Measurements from ENCODE around the gene NELL1. TPM values are rescaled to one million over a fixed set of nuclear protein-coding genes. Genes with fewer than 3 reads are reported as not detected.

Gene NELL1
- total RNA-seq, 2 donors from 2014 or later, result 0.09 to 0.11 TPM

DNA sequence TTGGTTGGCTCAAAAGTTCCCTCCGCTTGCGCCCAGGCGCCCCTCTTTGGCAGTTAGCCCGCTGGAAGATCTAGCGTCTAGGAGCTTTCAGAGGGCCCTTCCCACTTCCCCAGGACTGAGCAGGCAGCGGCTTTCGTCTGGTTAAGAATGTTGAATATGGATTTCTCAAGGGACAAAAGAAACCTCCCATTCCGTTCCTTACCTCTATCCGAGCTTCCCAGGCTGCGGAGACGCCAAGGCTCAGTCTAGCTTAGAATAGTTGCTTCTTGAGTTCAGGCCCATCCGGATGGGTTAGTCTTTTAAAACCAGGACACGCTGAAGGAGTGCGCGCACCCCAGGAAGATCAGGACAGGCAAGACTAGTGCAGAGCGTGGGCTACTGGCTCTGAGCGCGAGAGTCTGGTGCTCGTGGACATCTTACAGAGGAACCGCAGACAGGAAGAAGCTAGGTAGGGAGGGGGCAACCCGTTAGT is 1.6 kb downstream of the NELL1 start:
- H3K4me3 ChIP-seq (ENCODE audit: low read length), result peak overlapping the region; percentile 78
- no peak overlapping the region for H3K9ac ChIP-seq (ENCODE audit: extremely low read depth, low read length, poor library complexity, severe bottlenecking)
- no peaks in the 10 kb centered on the region for H3K4me1 ChIP-seq (ENCODE audit: control insufficient read depth, insufficient read depth, low read length)
- H3K36me3 ChIP-seq (ENCODE audit: control insufficient read depth, insufficient read depth, low read length), result no peaks in the 10 kb centered on the region
- no peaks in the 10 kb centered on the region for H3K36me3 Mint-ChIP-seq (ENCODE audit: low read depth)
- TF ChIP-seq, protein P1, sequence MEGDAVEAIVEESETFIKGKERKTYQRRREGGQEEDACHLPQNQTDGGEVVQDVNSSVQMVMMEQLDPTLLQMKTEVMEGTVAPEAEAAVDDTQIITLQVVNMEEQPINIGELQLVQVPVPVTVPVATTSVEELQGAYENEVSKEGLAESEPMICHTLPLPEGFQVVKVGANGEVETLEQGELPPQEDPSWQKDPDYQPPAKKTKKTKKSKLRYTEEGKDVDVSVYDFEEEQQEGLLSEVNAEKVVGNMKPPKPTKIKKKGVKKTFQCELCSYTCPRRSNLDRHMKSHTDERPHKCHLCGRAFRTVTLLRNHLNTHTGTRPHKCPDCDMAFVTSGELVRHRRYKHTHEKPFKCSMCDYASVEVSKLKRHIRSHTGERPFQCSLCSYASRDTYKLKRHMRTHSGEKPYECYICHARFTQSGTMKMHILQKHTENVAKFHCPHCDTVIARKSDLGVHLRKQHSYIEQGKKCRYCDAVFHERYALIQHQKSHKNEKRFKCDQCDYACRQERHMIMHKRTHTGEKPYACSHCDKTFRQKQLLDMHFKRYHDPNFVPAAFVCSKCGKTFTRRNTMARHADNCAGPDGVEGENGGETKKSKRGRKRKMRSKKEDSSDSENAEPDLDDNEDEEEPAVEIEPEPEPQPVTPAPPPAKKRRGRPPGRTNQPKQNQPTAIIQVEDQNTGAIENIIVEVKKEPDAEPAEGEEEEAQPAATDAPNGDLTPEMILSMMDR (conservative IDR thresholded peaks at IDR 0.05), result no peak
- H3K9me3 Mint-ChIP-seq, result no peaks in the 10 kb centered on the region
- H3K4me3 Mint-ChIP-seq, result peak overlapping the region; percentile 63
- H3K27me3 ChIP-seq (ENCODE audit: control insufficient read depth, insufficient read depth, low read length, poor library complexity, severe bottlenecking), result peaks cover 81% of the 10 kb centered on the region
- H3K27ac Mint-ChIP-seq, result no peak overlapping the region
- no peak overlapping the region for H3K27ac ChIP-seq (ENCODE audit: low read depth, low read length)
- WGBS, 2 experiments (ENCODE audit: insufficient coverage in 1 of 2, insufficient read length in 1 of 2), result 4 to 8% methylated on average over 9 to 20 of the region's 21 CpGs
- H3K9me3 ChIP-seq (ENCODE audit: control insufficient read depth, low read length), result no peaks in the 10 kb centered on the region
- H3K4me1 Mint-ChIP-seq, result peaks cover 25% of the 10 kb centered on the region
- peak; percentile 73 for DNase-seq
- peaks cover 91% of the 10 kb centered on the region for H3K27me3 Mint-ChIP-seq (ENCODE audit: insufficient read depth)

DNA sequence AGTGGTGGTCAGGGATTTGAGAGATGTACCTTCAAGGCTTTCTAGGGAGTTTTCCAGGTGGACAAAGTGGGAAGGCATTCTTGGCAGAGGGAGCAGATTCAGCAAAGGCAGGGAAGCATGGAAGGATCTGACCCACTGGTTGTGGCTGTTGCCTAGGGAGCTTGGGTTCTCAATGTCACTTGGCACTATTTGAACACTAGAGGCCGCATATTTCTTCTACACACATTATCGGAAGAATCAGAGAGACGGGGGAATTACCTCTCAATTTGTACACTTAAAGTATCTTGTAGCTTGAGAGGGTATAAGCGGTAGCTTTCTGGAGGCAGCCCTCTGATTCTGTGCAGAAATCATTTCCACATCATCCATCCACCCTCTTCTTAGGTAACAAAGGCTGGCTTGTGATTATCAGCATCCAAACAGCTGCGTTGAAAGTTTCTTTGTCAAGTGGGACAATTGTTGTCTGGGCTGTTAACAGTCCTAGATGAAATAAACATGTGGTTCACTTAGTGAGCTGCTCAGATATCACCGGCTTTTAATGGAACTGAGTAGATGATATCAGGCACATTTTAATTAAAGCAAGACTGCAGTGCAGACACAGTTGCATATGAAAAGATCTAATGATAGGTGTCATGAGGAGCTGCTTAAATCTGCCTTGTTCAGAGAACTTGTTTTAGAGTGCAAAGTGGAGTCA is 2.6 kb downstream of the NELL1 start:
- peaks cover 25% of the 10 kb centered on the region for H3K4me1 Mint-ChIP-seq
- no peaks in the 10 kb centered on the region for H3K9me3 Mint-ChIP-seq
- H3K4me3 Mint-ChIP-seq, result no peak overlapping the region
- Histone ChIP-seq H3K27me3 (ENCODE audit: control insufficient read depth, insufficient read depth, low read length, poor library complexity, severe bottlenecking) (peaks cover 71% of the 10 kb centered on the region), H3K36me3 (ENCODE audit: control insufficient read depth, insufficient read depth, low read length) (no peaks in the 10 kb centered on the region), H3K9me3 (ENCODE audit: control insufficient read depth, low read length) (no peaks in the 10 kb centered on the region), H3K4me3 (ENCODE audit: low read length) (no peak overlapping the region), H3K27ac (ENCODE audit: low read depth, low read length) (no peak overlapping the region), H3K4me1 (ENCODE audit: control insufficient read depth, insufficient read depth, low read length) (no peaks in the 10 kb centered on the region), H3K9ac (ENCODE audit: extremely low read depth, low read length, poor library complexity, severe bottlenecking) (no peak overlapping the region)
- H3K36me3 Mint-ChIP-seq (ENCODE audit: low read depth), result no peaks in the 10 kb centered on the region
- no peak for DNase-seq
- peaks cover 86% of the 10 kb centered on the region for H3K27me3 Mint-ChIP-seq (ENCODE audit: insufficient read depth)
- H3K27ac Mint-ChIP-seq, result no peak overlapping the region
- 75 to 78% methylated on average over 1 to 6 of the region's 6 CpGs for WGBS, 2 experiments (ENCODE audit: insufficient coverage in 1 of 2, insufficient read length in 1 of 2)
- TF ChIP-seq, protein P1 (conservative IDR thresholded peaks at IDR 0.05), result peak; percentile 61

DNA sequence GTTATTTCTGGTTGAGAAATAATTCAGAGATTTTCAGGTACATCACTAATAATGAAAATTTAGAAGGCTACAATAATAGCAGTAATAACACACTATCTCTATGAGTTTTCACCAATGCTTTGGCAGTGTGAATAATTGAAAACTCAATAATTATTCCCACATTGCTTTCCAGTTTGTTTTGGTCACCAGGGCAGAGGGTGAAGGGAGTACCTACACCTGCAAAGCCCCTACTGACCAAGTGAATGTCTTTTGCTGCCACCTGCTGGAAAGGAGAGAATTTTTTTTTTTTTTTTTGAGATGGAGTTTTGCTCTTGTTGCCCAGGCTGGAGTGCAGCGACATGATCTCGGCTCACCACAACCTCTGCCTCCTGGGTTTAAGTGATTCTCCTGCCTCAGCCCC is 3.2 kb downstream of the NELL1 start:
- Mint-ChIP-seq H3K4me3 (no peak overlapping the region), H3K27me3 (ENCODE audit: insufficient read depth) (peaks cover 81% of the 10 kb centered on the region), H3K4me1 (peaks cover 25% of the 10 kb centered on the region), H3K36me3 (ENCODE audit: low read depth) (no peaks in the 10 kb centered on the region), H3K9me3 (no peaks in the 10 kb centered on the region), H3K27ac (no peak overlapping the region)
- Histone ChIP-seq H3K4me3 (ENCODE audit: low read length) (no peak overlapping the region), H3K27ac (ENCODE audit: low read depth, low read length) (no peak overlapping the region), H3K9ac (ENCODE audit: extremely low read depth, low read length, poor library complexity, severe bottlenecking) (no peak overlapping the region), H3K4me1 (ENCODE audit: control insufficient read depth, insufficient read depth, low read length) (no peaks in the 10 kb centered on the region), H3K27me3 (ENCODE audit: control insufficient read depth, insufficient read depth, low read length, poor library complexity, severe bottlenecking) (peaks cover 65% of the 10 kb centered on the region), H3K9me3 (ENCODE audit: control insufficient read depth, low read length) (no peaks in the 10 kb centered on the region), H3K36me3 (ENCODE audit: control insufficient read depth, insufficient read depth, low read length) (no peaks in the 10 kb centered on the region)
- DNase-seq, result no peak
- TF ChIP-seq, protein P1 (conservative IDR thresholded peaks at IDR 0.05), result peak; percentile 72
- 73% methylated on average over 2 of the region's 2 CpGs; no CpG with 5 or more reads in 1 of the 2 experiments for WGBS, 2 experiments (ENCODE audit: insufficient coverage in 1 of 2, insufficient read length in 1 of 2)
